DOHH2 (cell line): ENCODE results near the gene GMDS.

Experiments
- H3F3A ChIP-seq: fragments of 200-600 bp; sonication (generic), shearing (Covaris generic); 2 replicates; pipeline ENCODE4 v1.6.0; 2016; ENCODE audit warnings: antibody characterized with exemption, mild to moderate bottlenecking; ENCODE audit not compliant: control insufficient read depth, insufficient read depth
- H3K27ac ChIP-seq: fragments of 200-600 bp; sonication (generic); 2 replicates; pipeline ENCODE4 v1.5.1; 2014; ENCODE audit warnings: low read depth, mild to moderate bottlenecking, low read length, moderate library complexity
- H3K27me3 ChIP-seq: fragments of 200-600 bp; sonication (generic); 2 replicates; pipeline ENCODE4 v1.6.1; 2014; ENCODE audit warnings: mild to moderate bottlenecking, low read length, mixed read lengths; ENCODE audit not compliant: control insufficient read depth
- H3K36me3 ChIP-seq: fragments of 200-600 bp; sonication (generic); 2 replicates; pipeline ENCODE4 v1.6.1; 2014; ENCODE audit warnings: mild to moderate bottlenecking, low read length, moderate library complexity, mixed read lengths; ENCODE audit not compliant: control insufficient read depth
- H3K4me1 ChIP-seq: fragments of 200-600 bp; sonication (generic); 2 replicates; pipeline ENCODE4 v1.6.1; 2014; ENCODE audit warnings: mild to moderate bottlenecking, low read length, mixed read lengths; ENCODE audit not compliant: control insufficient read depth
- H3K4me2 ChIP-seq: fragments of 200-600 bp; sonication (generic); 2 replicates; pipeline ENCODE4 v1.6.0; 2014; ENCODE audit warnings: mild to moderate bottlenecking, low read length, moderate library complexity
- H3K4me3 ChIP-seq: fragments of 200-600 bp; sonication (generic); 2 replicates; pipeline ENCODE4 v1.5.1; 2014; ENCODE audit warnings: mild to moderate bottlenecking, low read length, mixed read lengths
- H3K79me2 ChIP-seq: fragments of 200-600 bp; sonication (generic); 2 replicates; pipeline ENCODE4 v1.6.1; 2014; ENCODE audit warnings: mild to moderate bottlenecking, low read length, mixed read lengths; ENCODE audit not compliant: control insufficient read depth
- H3K9me2 ChIP-seq: fragments of 200-600 bp; sonication (generic); replicated peaks from 2 replicates; pipeline ENCODE4 v1.6.1; 2014; ENCODE audit warnings: mild to moderate bottlenecking, low read length, mixed read lengths; ENCODE audit not compliant: control insufficient read depth
- H3K9me3 ChIP-seq: fragments of 200-600 bp; sonication (generic); 2 replicates; pipeline ENCODE4 v1.6.1; 2014; ENCODE audit warnings: antibody characterized with exemption, low read length, mixed read lengths; ENCODE audit not compliant: control insufficient read depth, insufficient read depth
- H4K20me1 ChIP-seq: fragments of 200-600 bp; sonication (generic); 2 replicates; pipeline ENCODE4 v1.6.0; 2014; ENCODE audit warnings: low read depth, mild to moderate bottlenecking, antibody characterized with exemption, low read length, moderate library complexity; ENCODE audit not compliant: control insufficient read depth, insufficient read depth
- CTCF ChIP-seq: fragments of 200-600 bp; sonication (generic); IDR thresholded peaks from one replicate; pipeline ENCODE4 v1.5.1; 2014; ENCODE audit warnings: antibody characterized with exemption, mild to moderate bottlenecking, low read depth, low read length; ENCODE audit not compliant: poor library complexity, severe bottlenecking
- EZH2phosphoT487 ChIP-seq: fragments of 200-600 bp; sonication (generic); IDR thresholded peaks from 2 replicates; pipeline ENCODE4 v1.6.1; 2017; ENCODE audit warnings: borderline replicate concordance, mild to moderate bottlenecking, antibody characterized with exemption, low read length, moderate library complexity, mixed read lengths

Gene GMDS

GRCh38 chr6:1945235-1945832, 300.1 kb downstream of the GMDS start:
- peaks cover 30% of the 10 kb centered on the region for H3K4me1 ChIP-seq
- H3F3A ChIP-seq: no peaks in the 10 kb centered on the region
- no peak overlapping the region for H3K4me3 ChIP-seq
- TF ChIP-seq CTCF: no peak
- H3K9me3 ChIP-seq: no peaks in the 10 kb centered on the region
- H3K9me2 ChIP-seq: no peaks in the 10 kb centered on the region
- no peaks in the 10 kb centered on the region for H4K20me1 ChIP-seq
- H3K4me2 ChIP-seq: no peak overlapping the region
- H3K27ac ChIP-seq: no peak overlapping the region
- H3K27me3 ChIP-seq: no peaks in the 10 kb centered on the region
- no peaks in the 10 kb centered on the region for H3K79me2 ChIP-seq
- H3K36me3 ChIP-seq: no peaks in the 10 kb centered on the region

- Histone ChIP-seq H3K4me3 (peak overlapping the region; percentile 33; the same call in 1 of the 2 replicates), H3K4me2 (peak overlapping the region; percentile 47), H3K9me3 (no peaks in the 10 kb centered on the region), H3K27me3 (no peaks in the 10 kb centered on the region), H3K79me2 (no peaks in the 10 kb centered on the region), H3F3A (no peaks in the 10 kb centered on the region), H4K20me1 (no peaks in the 10 kb centered on the region), H3K27ac (no peak overlapping the region), H3K4me1 (peaks cover 34% of the 10 kb centered on the region), H3K9me2 (no peaks in the 10 kb centered on the region), H3K36me3 (no peaks in the 10 kb centered on the region)
- no peak for TF ChIP-seq CTCF
- no peak for TF ChIP-seq EZH2phosphoT487
Observed at GRCh38 chr6:1942834-1943233, 302.6 kb downstream of the GMDS start.

GRCh38 chr6:1941534-1941933, 303.9 kb downstream of the GMDS start:
- Histone ChIP-seq H3K4me2 (no peak overlapping the region), H3K27me3 (no peaks in the 10 kb centered on the region), H3K27ac (no peak overlapping the region), H3K4me1 (peaks cover 34% of the 10 kb centered on the region), H3K4me3 (no peak overlapping the region), H3K9me3 (no peaks in the 10 kb centered on the region), H3F3A (no peaks in the 10 kb centered on the region), H3K79me2 (no peaks in the 10 kb centered on the region), H3K9me2 (no peaks in the 10 kb centered on the region), H3K36me3 (no peaks in the 10 kb centered on the region), H4K20me1 (no peaks in the 10 kb centered on the region)
- no peak for TF ChIP-seq EZH2phosphoT487
- TF ChIP-seq CTCF: no peak
